K562 (cell line): ENCODE results near the gene BFSP1. TPM values are rescaled to one million over a fixed set of nuclear protein-coding genes. Genes with fewer than 3 reads are reported as not detected.

Experiments used
- ATAC-seq: fragments of 200-7000 bp; cut with Tn5 transposase; 3 replicates; pipeline ENCODE4 v1.9.1; 2020; ENCODE audit warnings: moderate library complexity
- BruUV-seq: library from RNA; stranded (reverse); fragments of 400-500 nt; replicated peaks from 2 replicates; lab custom pipeline; 2021; lab: Mats Ljungman, UMichigan
- CTCF ChIA-PET: fragments of 300-600 bp; formaldehyde crosslinking; extraction: SDS; loops from one replicate; lab custom pipeline; 2021; ENCODE audit warnings: low intra/inter-chr PET ratio; lab: Yijun Ruan, JAX
- POLR2A ChIA-PET: fragments of 300-600, 350-650 bp; sonication (Branson Sonifier 250); formaldehyde crosslinking; extraction: SDS; loops from one replicate; lab custom pipeline; 2021; ENCODE audit warnings: antibody characterized with exemption, inconsistent platforms; lab: Yijun Ruan, JAX
- DNase-seq, 4 experiments: peaks; one replicate each; pipeline versions ENCODE4 v3.0.0 to v3.0.0-alpha.2; 2011 to 2018; ENCODE audit warnings: low spot score in 3 of 4, mixed read lengths in 3 of 4; ENCODE audit errors: extremely low read depth in 1 of 4
- FAIRE-seq: peaks from 2 replicates; lab custom pipeline; 2011; peaks lifted over from hg19 to GRCh38; lab: Jason Lieb, UNC
- H2AFZ ChIP-seq: 2 replicates; pipeline ENCODE4 v1.6.0; 2011; ENCODE audit warnings: low read depth, low read length, control low read depth, inconsistent platforms
- H3K27ac ChIP-seq: fragments of 200-600 bp; 3 replicates; pipeline ENCODE4 v1.8.0; 2011; ENCODE audit warnings: low read depth, mild to moderate bottlenecking, control low read depth, inconsistent platforms, low read length, moderate library complexity, mixed read lengths; ENCODE audit errors: extremely low read depth
- H3K27me3 ChIP-seq, 2 experiments: fragments of 300-600 bp in 1 of 2; 2 replicates in 1 of 2; 3 replicates in 1 of 2; pipeline versions ENCODE4 v1.6.0 to v1.8.0; 2011; ENCODE audit warnings: inconsistent platforms in 2 of 2, low read length in 2 of 2, mild to moderate bottlenecking in 1 of 2, mixed read lengths in 1 of 2, moderate library complexity in 1 of 2; ENCODE audit not compliant: control insufficient read depth in 2 of 2, insufficient read depth in 2 of 2
- H3K36me3 ChIP-seq: fragments of 300-600 bp; 3 replicates; pipeline ENCODE4 v1.8.0; 2011; ENCODE audit warnings: mild to moderate bottlenecking, low read length, inconsistent platforms; ENCODE audit not compliant: control insufficient read depth, insufficient read depth
- H3K4me1 ChIP-seq, 2 experiments: fragments of 200-600 bp in 1 of 2; replicated peaks in 1 of 2; 2 replicates in 1 of 2; 3 replicates in 1 of 2; pipeline versions ENCODE4 v1.5.1 to v1.8.0; 2011; ENCODE audit warnings: inconsistent platforms in 2 of 2, low read length in 2 of 2, mild to moderate bottlenecking in 1 of 2, mixed read lengths in 1 of 2, moderate library complexity in 1 of 2; ENCODE audit not compliant: control insufficient read depth in 2 of 2, insufficient read depth in 2 of 2
- H3K4me2 ChIP-seq: 2 replicates; pipeline ENCODE4 v1.6.1; 2011; ENCODE audit warnings: low read length, control low read depth, inconsistent platforms, mixed read lengths; ENCODE audit not compliant: insufficient read depth
- H3K4me3 ChIP-seq: fragments of 200-600 bp; sonication (generic), shearing (Covaris generic); 2 replicates; pipeline ENCODE4 v1.5.1; 2016; ENCODE audit warnings: control low read depth, inconsistent platforms
- H3K79me2 ChIP-seq: fragments of 200-600 bp; 3 replicates; pipeline ENCODE4 v1.8.0; 2011; ENCODE audit warnings: low read length, inconsistent platforms; ENCODE audit not compliant: control insufficient read depth, insufficient read depth
- H3K9ac ChIP-seq, 2 experiments: 2 replicates each; pipeline versions ENCODE4 v1.6.0 to v1.6.1; 2011; ENCODE audit warnings: low read depth in 2 of 2, low read length in 2 of 2, control low read depth in 1 of 2, inconsistent platforms in 1 of 2, mild to moderate bottlenecking in 1 of 2, mixed read lengths in 1 of 2; ENCODE audit not compliant: insufficient read depth in 1 of 2
- H3K9me1 ChIP-seq: one replicate; pipeline ENCODE4 v1.6.0; 2011; ENCODE audit warnings: inconsistent platforms, mild to moderate bottlenecking, low read length, moderate library complexity; ENCODE audit not compliant: control insufficient read depth, insufficient read depth
- H3K9me3 ChIP-seq: replicated peaks from 2 replicates; pipeline ENCODE4 v1.5.1; 2011; ENCODE audit warnings: low read depth, low read length, inconsistent platforms; ENCODE audit not compliant: control insufficient read depth, insufficient read depth
- H4K20me1 ChIP-seq: replicated peaks from 2 replicates; pipeline ENCODE4 v1.6.1; 2011; ENCODE audit warnings: low read length, inconsistent platforms, mixed read lengths; ENCODE audit not compliant: control insufficient read depth, insufficient read depth
- AFF4 ChIP-seq: sonication (generic); formaldehyde crosslinking; IDR thresholded peaks from 2 replicates; pipeline ENCODE4 v1.8.0; 2023; ENCODE audit warnings: mild to moderate bottlenecking, missing genetic modification reagents
- ATF2 ChIP-seq: sonication (generic); formaldehyde crosslinking; IDR thresholded peaks from 2 replicates; pipeline ENCODE4 v1.8.1; 2022; ENCODE audit warnings: missing genetic modification reagents
- CTBP1 ChIP-seq: fragments of 450-650 bp; IDR thresholded peaks from 2 replicates; pipeline ENCODE4 v1.6.1; 2016; ENCODE audit warnings: borderline replicate concordance
- GABPA ChIP-seq: fragments of 200-800 bp; sonication (Bioruptor generic); conservative IDR thresholded peaks from 2 replicates; pipeline ENCODE4 v1.6.1; 2016; ENCODE audit warnings: low read depth, missing genetic modification characterization, missing compliant biosample characterization
- HCFC1 ChIP-seq: IDR thresholded peaks from 2 replicates; pipeline ENCODE4 v1.6.1; 2012; ENCODE audit warnings: low read depth, low read length, improper control_type of control experiment
- ILF3 ChIP-seq: fragments of 450-650 bp; IDR thresholded peaks from 2 replicates; pipeline ENCODE4 v1.6.1; 2018; ENCODE audit warnings: antibody characterized with exemption, mild to moderate bottlenecking, moderate library complexity, borderline replicate concordance
- NFE2 ChIP-seq: IDR thresholded peaks from 2 replicates; pipeline ENCODE4 v1.6.1; 2014; ENCODE audit warnings: antibody characterized with exemption, low read depth
- RAD21 ChIP-seq, 2 experiments: fragments of 250-450 bp in 1 of 2; fragments of 450-650 bp in 1 of 2; sonication (Bioruptor Pico) in 1 of 2; formaldehyde crosslinking in 1 of 2; IDR thresholded peaks in 1 of 2; conservative IDR thresholded peaks in 1 of 2; 2 replicates each; pipeline versions ENCODE4 v1.4.0 to v1.8.0; 2020 to 2022; ENCODE audit warnings: mild to moderate bottlenecking in 2 of 2, moderate library complexity in 1 of 2
- SMAD1 ChIP-seq: fragments of 150-350 bp; IDR thresholded peaks from 2 replicates; pipeline ENCODE4 v1.6.1; 2014; ENCODE audit warnings: low read length, low read depth; ENCODE audit not compliant: partially characterized antibody
- STAT5B ChIP-seq: fragments of 250-450 bp; sonication (Bioruptor Pico); IDR thresholded peaks from 2 replicates; pipeline ENCODE4 v1.8.0; 2021; ENCODE audit warnings: mild to moderate bottlenecking, inconsistent platforms
- STAT6 ChIP-seq: sonication (generic); formaldehyde crosslinking; IDR thresholded peaks from 2 replicates; pipeline ENCODE4 v1.8.1; 2023; ENCODE audit warnings: mild to moderate bottlenecking, missing genetic modification reagents
- ZBTB7A ChIP-seq: IDR thresholded peaks from 2 replicates; pipeline ENCODE4 v1.6.1; 2011; ENCODE audit warnings: low read depth, mild to moderate bottlenecking, low read length, moderate library complexity, borderline replicate concordance; ENCODE audit not compliant: control insufficient read depth
- ZNF77 ChIP-seq: fragments of 250-450 bp; sonication (Bioruptor Pico); IDR thresholded peaks from 2 replicates; pipeline ENCODE4 v1.5.0; 2020
- WGBS: fragments of 100-300 bp; shearing (Covaris generic); methylation state at CpG from one replicate; pipeline ENCODE4 v1.1.6; 2016; ENCODE audit warnings: low coverage, mixed read lengths; ENCODE audit not compliant: insufficient coverage; ENCODE audit errors: missing lambda C conversion rate; 5-methylcytosine and 5-hydroxymethylcytosine counted together
- in situ Hi-C: fragments of 300-500 bp; cut with MboI; formaldehyde crosslinking; loops from 4 replicates; pipeline ENCODE4 v1.15.0; 2018; ENCODE audit warnings: inconsistent platforms, mixed read lengths
- intact Hi-C: fragments of 100-400 bp; cut with micrococcal nuclease; formaldehyde crosslinking; loops from 2 replicates; pipeline ENCODE4 v1.14.2; 2022
- polyA plus RNA-seq, 8 experiments: library from polyadenylated mRNA; depleted of rRNA in 4 of 8; stranded (reverse) in 5 of 8; unstranded in 3 of 8; fragments of >200 nt; fragmentation: Nextera tagmentation in 2 of 8; fragmentation: Illumina TruSeq in 1 of 8; extraction: Ambion mirVana in 2 of 8; extraction: Trizol in 1 of 8; gene quantifications; 2 replicates each; pipeline versions ENCODE4 v1.2.1 to v1.2.3, GENCODE V29; 2011 to 2014; ENCODE audit warnings: inconsistent platforms in 1 of 8, missing spikeins in 1 of 8
- total RNA-seq, 7 experiments: library from RNA; depleted of rRNA in 6 of 7; stranded (reverse); fragments of >200 nt in 6 of 7; fragmentation: Illumina TruSeq in 2 of 7; extraction: Trizol in 2 of 7; gene quantifications; 2 replicates each; pipeline versions ENCODE4 v1.2.1 to v1.2.3, GENCODE V29; 2011 to 2021; ENCODE audit warnings: low replicate concordance in 1 of 7

BFSP1 gene
- total and polyA plus RNA-seq, 9 of the 15 experiments (the other 6 are each of a cell fraction or from before 2014, with no cell fraction given): 0.09 to 0.86 (median 0.40) TPM

DNA sequence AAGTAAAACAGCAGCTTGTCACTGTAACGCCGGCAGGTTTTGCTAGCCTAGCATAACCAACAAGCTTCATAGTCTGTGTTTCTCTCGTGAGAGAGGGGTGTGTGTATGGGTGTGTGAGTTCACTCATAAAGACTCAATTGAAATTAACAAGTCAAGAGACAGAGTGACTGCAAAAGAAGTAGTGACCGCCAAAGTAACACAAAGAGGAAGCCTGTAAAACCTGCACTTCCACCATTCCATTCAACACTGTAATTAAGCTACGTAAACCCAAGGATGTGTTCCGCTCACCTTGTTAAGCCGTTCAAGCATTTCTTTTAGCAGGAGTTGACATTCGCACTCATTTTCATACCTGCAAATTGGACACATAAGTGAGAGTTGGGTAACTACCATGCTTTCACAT is 6.6 kb downstream of the BFSP1 start:
- DNase-seq: no peak
- no TSS peak for BruUV-seq
- Histone ChIP-seq H3K9me3 (no peaks in the 10 kb centered on the region), H3K27me3 (peaks cover 0 to 19% of the 10 kb centered on the region in 2 experiments; a peak in 2 of 5 replicates), H3K4me1 (no peaks in the 10 kb centered on the region), H3K79me2 (no peaks in the 10 kb centered on the region), H3K4me3 (no peak overlapping the region), H3K36me3 (no peaks in the 10 kb centered on the region), H3K27ac (no peak overlapping the region), H3K9me1 (no peaks in the 10 kb centered on the region), H3K9ac (no peak overlapping the region), H3K4me2 (no peak overlapping the region), H2AFZ (no peak overlapping the region), H4K20me1 (no peaks in the 10 kb centered on the region)
- intact Hi-C loops (no loop called here), in situ Hi-C loops (loop anchor here (25.0 kb wide), 1 partner anchor 763 kb away; the partner anchor contains the start of gene ZNF133)
- ChIA-PET POLR2A (interaction anchor here (0.6 kb wide), 1 partner anchor 26 kb away, joined by 3 read pairs; no protein-coding TSS in a partner anchor), CTCF (no interaction called here)
- FAIRE-seq: no peak
- WGBS: 19% methylated on average over 8 of the region's 8 CpGs
- no peak for ATAC-seq
- TF ChIP-seq STAT5B (no peak), SMAD1 (no peak), ILF3 (no peak), ZNF77 (no peak), NFE2 (no peak), GABPA (tag) (no peak), HCFC1 (no peak), CTBP1 (no peak), AFF4 (CRISPR knock-in tag) (no peak), ATF2 (no peak), RAD21 (CRISPR knock-in tag; conservative IDR thresholded peaks at IDR 0.05 in 1 of 2, IDR thresholded peaks at IDR 0.05 in 1 of 2) (no peak), STAT6 (CRISPR knock-in tag) (no peak), ZBTB7A (no peak)
